HCT116 (cell line): ENCODE data around the gene TMC2. TPM values are rescaled to one million over a fixed set of nuclear protein-coding genes. Genes with fewer than 3 reads are reported as not detected.

ENCODE experiments used
- ATAC-seq: fragments of 200-7000 bp; cut with Tn5 transposase; 2 replicates; pipeline ENCODE4 v1.9.1; 2020; ENCODE audit warnings: mild to moderate bottlenecking, moderate library complexity
- BruUV-seq: library from RNA; stranded (reverse); fragments of 400-500 nt; replicated peaks from 2 replicates; lab custom pipeline; 2021; lab: Mats Ljungman, UMichigan
- CTCF ChIA-PET: fragments of 300-600 bp; sonication (Branson Sonifier 250); formaldehyde crosslinking; loops from one replicate; lab custom pipeline; 2021; ENCODE audit warnings: antibody characterized with exemption; lab: Charles Lee
- POLR2A ChIA-PET: fragments of 300-600, 350-600 bp; sonication (Branson Sonifier 250); formaldehyde crosslinking; loops from one replicate; lab custom pipeline; 2021; ENCODE audit warnings: antibody characterized with exemption; lab: Charles Lee
- RAD21 ChIA-PET, 2 experiments: fragments of 300-600 bp; sonication (Branson Sonifier 250); formaldehyde crosslinking; loops; one replicate each; lab custom pipeline; 2023; ENCODE audit warnings: low total read pairs in 2 of 2; ENCODE audit not compliant: uncharacterized antibody in 2 of 2, unreplicated experiment in 2 of 2, low non-redundant PET in 1 of 2; lab: Charles Lee
- DNase-seq: peaks from one replicate; pipeline ENCODE4 v3.0.0-alpha.2; 2010; ENCODE audit warnings: low read depth, low spot score
- H2AFZ ChIP-seq: fragments of 200-600 bp; shearing (Covaris generic), sonication (generic); 2 replicates; pipeline ENCODE4 v1.6.1; 2017; ENCODE audit warnings: low read depth, mixed run types, mixed read lengths, antibody characterized with exemption, low read length; ENCODE audit not compliant: poor library complexity, severe bottlenecking
- H3K27ac ChIP-seq: 2 replicates; pipeline ENCODE4 v1.5.1; 2012; ENCODE audit warnings: low read depth, low read length
- H3K27me3 ChIP-seq: fragments of 200-600 bp; sonication (generic); 2 replicates; pipeline ENCODE4 v1.6.1; 2016; ENCODE audit warnings: mixed run types, low read length, mixed read lengths; ENCODE audit not compliant: insufficient read depth
- H3K36me3 ChIP-seq, 2 experiments: fragments of 200-500 bp in 1 of 2; fragments of 200-600 bp in 1 of 2; sonication (Bioruptor generic) in 1 of 2; sonication (generic) in 1 of 2; 2 replicates each; pipeline versions ENCODE4 v1.5.1 to v1.6.1; 2014 to 2016; ENCODE audit warnings: low read length in 2 of 2, inconsistent platforms in 1 of 2, mixed read lengths in 1 of 2, mixed run types in 1 of 2; ENCODE audit not compliant: insufficient read depth in 2 of 2, control insufficient read depth in 1 of 2
- H3K4me1 ChIP-seq, 2 experiments: fragments of 200-600 bp in 1 of 2; sonication (generic) in 1 of 2; 2 replicates each; pipeline versions ENCODE4 v1.5.1 to v1.6.1; 2012 to 2017; ENCODE audit warnings: low read length in 2 of 2, inconsistent platforms in 1 of 2, mild to moderate bottlenecking in 1 of 2, mixed read lengths in 1 of 2, mixed run types in 1 of 2, moderate library complexity in 1 of 2; ENCODE audit not compliant: insufficient read depth in 2 of 2, control insufficient read depth in 1 of 2
- H3K4me2 ChIP-seq: fragments of 200-600 bp; sonication (generic); 2 replicates; pipeline ENCODE4 v1.6.1; 2017; ENCODE audit warnings: mixed run types, low read length, mixed read lengths
- H3K4me3 ChIP-seq, 2 experiments: fragments of 200-600 bp in 1 of 2; sonication (generic) in 1 of 2; replicated peaks in 1 of 2; 2 replicates each; pipeline ENCODE4 v1.5.1; 2011 to 2016; ENCODE audit warnings: low read length in 2 of 2, control low read depth in 1 of 2, low read depth in 1 of 2, mild to moderate bottlenecking in 1 of 2, mixed read lengths in 1 of 2, mixed run types in 1 of 2
- H3K79me2 ChIP-seq: fragments of 200-600 bp; sonication (generic); 2 replicates; pipeline ENCODE4 v1.6.1; 2017; ENCODE audit warnings: mild to moderate bottlenecking, mixed run types, low read length, moderate library complexity, mixed read lengths; ENCODE audit not compliant: insufficient read depth
- H3K9ac ChIP-seq: fragments of 200-600 bp; sonication (generic); 2 replicates; pipeline ENCODE4 v1.6.1; 2016; ENCODE audit warnings: low read length, mixed read lengths
- H3K9me2 ChIP-seq: fragments of 200-600 bp; sonication (generic), shearing (Covaris generic); 2 replicates; pipeline ENCODE4 v1.6.1; 2017; ENCODE audit warnings: mixed run types, mild to moderate bottlenecking, moderate library complexity; ENCODE audit not compliant: insufficient read depth
- H3K9me3 ChIP-seq, 2 experiments: fragments of 200-500 bp in 1 of 2; fragments of 200-600 bp in 1 of 2; sonication (Bioruptor generic) in 1 of 2; sonication (generic) in 1 of 2; 2 replicates each; pipeline ENCODE4 v1.6.1; 2014 to 2017; ENCODE audit warnings: low read length in 2 of 2, mixed read lengths in 2 of 2, inconsistent platforms in 1 of 2, low read depth in 1 of 2, mild to moderate bottlenecking in 1 of 2, mixed run types in 1 of 2, moderate library complexity in 1 of 2; ENCODE audit not compliant: control insufficient read depth in 1 of 2, insufficient read depth in 1 of 2
- H4K20me1 ChIP-seq: fragments of 200-600 bp; sonication (generic), shearing (Covaris generic); 2 replicates; pipeline ENCODE4 v1.6.1; 2017; ENCODE audit warnings: mixed run types, mild to moderate bottlenecking, moderate library complexity; ENCODE audit not compliant: insufficient read depth
- ATF3 ChIP-seq: IDR thresholded peaks from 2 replicates; pipeline ENCODE4 v1.6.1; 2012
- CTCF ChIP-seq, 3 experiments: fragments of 200-600 bp in 1 of 3; sonication (generic) in 1 of 3; IDR thresholded peaks in 2 of 3; conservative IDR thresholded peaks in 1 of 3; 2 replicates each; pipeline ENCODE4 v1.5.1; 2012 to 2017; ENCODE audit warnings: low read depth in 2 of 3, low read length in 2 of 3, antibody characterized with exemption in 1 of 3, borderline replicate concordance in 1 of 3, control low read depth in 1 of 3, mild to moderate bottlenecking in 1 of 3, mixed read lengths in 1 of 3, mixed run types in 1 of 3, moderate library complexity in 1 of 3; ENCODE audit not compliant: insufficient read depth in 1 of 3
- EZH2 ChIP-seq: fragments of 200-600 bp; sonication (generic); IDR thresholded peaks from 2 replicates; pipeline ENCODE4 v1.6.1; 2017; ENCODE audit warnings: antibody characterized with exemption, mixed run types
- FOSL1 ChIP-seq: IDR thresholded peaks from 2 replicates; pipeline ENCODE4 v1.6.1; 2012; ENCODE audit warnings: low read depth
- JUND ChIP-seq: IDR thresholded peaks from 2 replicates; pipeline ENCODE4 v1.6.1; 2012
- POLR2AphosphoS5 ChIP-seq: IDR thresholded peaks from 2 replicates; pipeline ENCODE4 v1.6.1; 2011; ENCODE audit warnings: mild to moderate bottlenecking, low read depth, low read length, moderate library complexity
- SRF ChIP-seq: IDR thresholded peaks from 2 replicates; pipeline ENCODE4 v1.6.1; 2012; ENCODE audit warnings: low read depth
- YY1 ChIP-seq: IDR thresholded peaks from 2 replicates; pipeline ENCODE4 v1.6.1; 2011; ENCODE audit warnings: low read length, low read depth, moderate library complexity, mild to moderate bottlenecking; ENCODE audit not compliant: insufficient replicate concordance; ENCODE audit errors: extremely low read depth
- ZBTB33 ChIP-seq: IDR thresholded peaks from 2 replicates; pipeline ENCODE4 v1.6.1; 2011; ENCODE audit warnings: mild to moderate bottlenecking, low read length, moderate library complexity; ENCODE audit not compliant: insufficient replicate concordance; ENCODE audit errors: extremely low read depth
- intact Hi-C: fragments of 100-400 bp; cut with micrococcal nuclease; formaldehyde crosslinking; loops from 2 replicates; pipeline ENCODE4 v1.10.0; 2022
- total RNA-seq: library from RNA; stranded (reverse); gene quantifications from one replicate; pipeline ENCODE4 v1.2.1, GENCODE V29; 2021; ENCODE audit not compliant: unreplicated experiment

The TMC2 gene
- total RNA-seq, 1 experiment from 2014 or later: not detected

- H3K4me1 ChIP-seq: peaks cover 5 to 15% of the 10 kb centered on the region in 2 experiments
- DNase-seq (no peak), ATAC-seq (no peak)
- H3K9me2 ChIP-seq: no peaks in the 10 kb centered on the region
- H2AFZ ChIP-seq: no peak overlapping the region
- no peak overlapping the region for H3K4me2 ChIP-seq
- ChIA-PET POLR2A (no interaction called here), CTCF (no interaction called here), RAD21 (no interaction called here)
- H3K4me3 ChIP-seq: no peak overlapping the region
- BruUV-seq: no TSS peak
- H3K79me2 ChIP-seq: peaks cover 65% of the 10 kb centered on the region
- no peaks in the 10 kb centered on the region for H3K9me3 ChIP-seq
- no peak overlapping the region for H3K9ac ChIP-seq
- intact Hi-C loops: no loop called here
- no peak overlapping the region for H3K27ac ChIP-seq
- H3K36me3 ChIP-seq: peaks cover 44 to 63% of the 10 kb centered on the region in 2 experiments
- TF ChIP-seq POLR2AphosphoS5: no peak
- TF ChIP-seq CTCF (IDR thresholded peaks at IDR 0.05 in 2 of 3, conservative IDR thresholded peaks at IDR 0.05 in 1 of 3; ENCODE audit: borderline replicate concordance in 1 of 3, insufficient read depth in 1 of 3, low read depth in 2 of 3, low read length in 2 of 3): no peak
- no peak for TF ChIP-seq SRF
- no peaks in the 10 kb centered on the region for H3K27me3 ChIP-seq
- peaks cover 34% of the 10 kb centered on the region; the same call in 1 of the 2 replicates for H4K20me1 ChIP-seq
These were observed 123.2 kb downstream of the TMC2 start for GRCh38 chr20:2659547-2659946.

GRCh38 chr20:2663364-2663886, 127.1 kb downstream of the TMC2 start:
- peaks cover 9 to 27% of the 10 kb centered on the region in 2 experiments; a peak in 3 of 4 replicates for H3K36me3 ChIP-seq
- DNase-seq (no peak), ATAC-seq (peak; percentile 8; the same call in 1 of the 2 replicates)
- POLR2A ChIA-PET: interaction anchor here (0.9 to 2.5 kb wide), 2 partner anchors 8 to 11 kb away, joined by 4 to 28 read pairs; partner anchors contain the start of gene NOP56
- no peaks in the 10 kb centered on the region for H3K9me3 ChIP-seq
- no peaks in the 10 kb centered on the region for H3K27me3 ChIP-seq
- intact Hi-C loops: no loop called here
- H3K4me2 ChIP-seq: peak overlapping the region; percentile 92
- H2AFZ ChIP-seq: no peak overlapping the region
- CTCF ChIA-PET: no interaction called here
- RAD21 ChIA-PET: no interaction called here
- no peaks in the 10 kb centered on the region for H3K9me2 ChIP-seq
- peak overlapping the region; percentile 63; the same call in 1 of the 2 replicates for H3K27ac ChIP-seq
- no peak for TF ChIP-seq EZH2
- TF ChIP-seq ZBTB33: no peak
- no peak for TF ChIP-seq CTCF (IDR thresholded peaks at IDR 0.05 in 2 of 3, conservative IDR thresholded peaks at IDR 0.05 in 1 of 3; ENCODE audit: borderline replicate concordance in 1 of 3, insufficient read depth in 1 of 3, low read depth in 2 of 3, low read length in 2 of 3)
- no peak for TF ChIP-seq JUND
- TF ChIP-seq YY1: no peak
- no peak for TF ChIP-seq FOSL1
- TF ChIP-seq ATF3: no peak
- H3K4me3 ChIP-seq: peak overlapping the region; percentile 74 to 100
- TSS peak; percentile 51 for BruUV-seq
- H3K9ac ChIP-seq: peak overlapping the region; percentile 97
- peaks cover 5% of the 10 kb centered on the region; the same call in 1 of the 2 replicates for H4K20me1 ChIP-seq
- H3K4me1 ChIP-seq: peaks cover 5 to 14% of the 10 kb centered on the region in 2 experiments
- peaks cover 33% of the 10 kb centered on the region for H3K79me2 ChIP-seq
